ENCODE results near the gene CPLANE2. TPM values are rescaled to one million over a fixed set of nuclear protein-coding genes. Genes with fewer than 3 reads are reported as not detected.

The CPLANE2 gene
- total RNA-seq, 2 donors from 2014 or later: 6.5 to 15.2 TPM

DNA sequence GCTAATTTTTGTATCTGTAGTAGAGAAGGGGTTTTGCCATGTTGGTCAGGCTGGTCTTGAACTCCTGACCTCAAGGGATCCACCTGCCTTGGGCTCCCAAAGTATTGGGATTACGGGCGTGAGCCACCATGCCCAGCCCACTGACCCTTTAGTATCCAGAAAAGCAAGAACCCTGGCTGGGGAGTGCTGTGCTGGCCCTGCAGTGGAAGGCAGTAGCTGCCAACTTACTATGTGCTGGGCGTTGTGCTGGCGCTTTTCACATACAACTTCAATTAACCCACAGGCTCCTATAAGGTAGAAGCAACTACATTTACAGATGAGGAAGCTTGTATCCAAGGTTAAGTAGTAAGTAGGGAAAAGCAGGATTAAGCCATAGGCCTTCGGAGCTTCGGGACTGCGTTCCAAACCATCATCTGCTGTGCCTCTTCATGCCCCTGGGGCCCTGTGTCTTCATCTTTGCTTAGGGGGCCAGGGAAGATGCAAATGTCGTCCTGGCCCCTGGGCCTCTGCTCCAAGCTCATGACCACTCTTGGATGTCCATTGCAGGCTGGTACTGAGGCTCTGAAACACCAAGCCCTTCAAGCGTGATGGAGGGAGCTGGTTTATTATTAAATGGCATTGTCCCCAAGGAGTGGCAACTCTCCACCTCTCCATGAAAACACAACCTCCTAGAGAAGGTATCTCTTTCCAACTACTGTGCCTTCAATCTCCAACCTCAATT lies 8.7 kb upstream of the CPLANE2 start:
- no peaks in the 10 kb centered on the region for H3K36me3 ChIP-seq
- no peak overlapping the region for H3K27ac ChIP-seq
- intact Hi-C loops (cut with DNase I): loop anchor here (2.0 kb wide), 1 partner anchor 167 kb away; no protein-coding TSS in a partner anchor

DNA sequence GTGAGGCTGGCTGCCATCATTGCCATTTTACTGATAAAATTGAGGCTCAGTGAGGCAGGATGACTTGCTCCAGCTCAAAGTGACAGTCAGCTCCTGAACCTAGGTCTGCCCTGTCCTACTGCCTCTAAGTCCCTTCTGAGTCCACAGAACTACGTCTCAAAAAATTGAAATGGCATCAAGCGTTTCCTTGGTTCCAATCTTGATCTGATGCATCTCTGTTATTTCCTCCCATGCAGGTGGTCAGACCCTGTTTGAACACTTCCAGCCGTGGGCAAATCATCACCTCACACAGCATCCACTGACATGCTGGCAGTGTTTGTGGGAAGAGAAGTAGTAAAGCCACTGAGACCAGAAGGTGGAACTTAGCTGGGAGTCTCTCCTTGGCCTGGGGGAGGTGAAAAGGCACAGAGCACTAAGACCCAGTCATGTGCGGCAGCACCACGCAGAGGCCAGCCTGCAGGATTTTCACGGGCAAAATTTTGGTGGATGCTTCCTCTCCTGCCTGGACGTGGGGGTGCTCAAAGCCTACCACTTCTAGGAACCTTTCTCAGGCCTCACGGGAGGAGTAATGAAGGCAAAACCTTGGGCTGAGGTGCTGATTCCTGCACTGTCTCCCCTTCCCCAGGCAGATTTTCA lies 7.8 kb upstream of the CPLANE2 start:
- Histone ChIP-seq H3K9me3 (no peaks in the 10 kb centered on the region), H3K36me3 (no peaks in the 10 kb centered on the region), H3K27ac (no peak overlapping the region), H3K27me3 (no peaks in the 10 kb centered on the region), H3K9ac (ENCODE audit: low read depth in 2 of 2, low read length in 2 of 2) (no peak overlapping the region), H3K4me3 (no peak overlapping the region), H3K4me1 (peaks cover 21% of the 10 kb centered on the region)
- intact Hi-C loops (cut with DNase I): loop anchor here (2.0 to 5.0 kb wide), 2 partner anchors 47 to 166 kb away; no protein-coding TSS in a partner anchor
- TF ChIP-seq, protein P1, sequence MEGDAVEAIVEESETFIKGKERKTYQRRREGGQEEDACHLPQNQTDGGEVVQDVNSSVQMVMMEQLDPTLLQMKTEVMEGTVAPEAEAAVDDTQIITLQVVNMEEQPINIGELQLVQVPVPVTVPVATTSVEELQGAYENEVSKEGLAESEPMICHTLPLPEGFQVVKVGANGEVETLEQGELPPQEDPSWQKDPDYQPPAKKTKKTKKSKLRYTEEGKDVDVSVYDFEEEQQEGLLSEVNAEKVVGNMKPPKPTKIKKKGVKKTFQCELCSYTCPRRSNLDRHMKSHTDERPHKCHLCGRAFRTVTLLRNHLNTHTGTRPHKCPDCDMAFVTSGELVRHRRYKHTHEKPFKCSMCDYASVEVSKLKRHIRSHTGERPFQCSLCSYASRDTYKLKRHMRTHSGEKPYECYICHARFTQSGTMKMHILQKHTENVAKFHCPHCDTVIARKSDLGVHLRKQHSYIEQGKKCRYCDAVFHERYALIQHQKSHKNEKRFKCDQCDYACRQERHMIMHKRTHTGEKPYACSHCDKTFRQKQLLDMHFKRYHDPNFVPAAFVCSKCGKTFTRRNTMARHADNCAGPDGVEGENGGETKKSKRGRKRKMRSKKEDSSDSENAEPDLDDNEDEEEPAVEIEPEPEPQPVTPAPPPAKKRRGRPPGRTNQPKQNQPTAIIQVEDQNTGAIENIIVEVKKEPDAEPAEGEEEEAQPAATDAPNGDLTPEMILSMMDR (IDR thresholded peaks at IDR 0.05): peak; percentile 36
- no peak for DNase-seq

More for the DNA sequence above, 8.7 kb upstream of the CPLANE2 start:
- Histone ChIP-seq H3K9me3 (no peaks in the 10 kb centered on the region), H3K9ac (ENCODE audit: low read depth in 2 of 2, low read length in 2 of 2) (no peak overlapping the region), H3K4me1 (peaks cover 25% of the 10 kb centered on the region), H3K27me3 (no peaks in the 10 kb centered on the region), H3K4me3 (no peak overlapping the region)
- TF ChIP-seq, protein P1 (IDR thresholded peaks at IDR 0.05): no peak
- DNase-seq: no peak

DNA sequence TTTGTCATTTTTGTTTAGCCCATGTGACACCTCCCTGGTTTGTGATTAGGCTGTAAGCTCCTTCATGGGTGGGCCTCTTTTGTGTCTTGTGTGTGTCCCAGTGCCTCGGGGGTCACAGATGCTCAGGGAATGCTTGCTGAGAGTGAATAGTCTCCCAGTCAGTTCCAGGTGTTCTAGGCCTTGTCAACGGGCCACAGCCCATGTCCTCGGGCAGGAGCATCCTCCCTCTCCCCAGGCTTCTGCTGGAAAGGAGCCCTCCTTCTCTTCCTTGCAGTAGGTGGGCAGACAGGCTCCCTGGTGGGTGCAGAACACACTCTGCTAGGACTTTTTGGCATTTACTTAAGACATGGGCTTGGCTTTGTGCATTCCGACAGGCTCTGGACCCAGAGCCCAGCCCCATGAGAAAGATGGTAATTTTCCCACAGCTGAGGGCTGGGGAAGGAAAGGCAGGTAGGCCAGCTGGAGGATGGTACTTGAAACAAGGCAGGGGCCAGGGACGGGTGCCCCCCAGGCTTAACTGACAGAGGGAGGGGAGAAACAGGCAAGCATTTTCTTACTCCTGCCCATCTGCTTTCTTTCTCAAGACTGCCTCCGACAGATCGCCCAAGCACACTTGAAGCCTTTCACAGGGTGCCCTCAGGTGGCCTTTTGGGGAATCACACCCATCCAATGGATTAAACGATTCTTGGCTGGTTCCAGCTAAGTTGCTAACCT lies 7.1 kb upstream of the CPLANE2 start:
- H3K27me3 ChIP-seq: no peaks in the 10 kb centered on the region
- no peaks in the 10 kb centered on the region for H3K36me3 ChIP-seq
- no peak overlapping the region for H3K27ac ChIP-seq
- peak; percentile 90 for DNase-seq
- TF ChIP-seq, protein P1 (IDR thresholded peaks at IDR 0.05): peak; percentile 93
- H3K4me1 ChIP-seq: peaks cover 14% of the 10 kb centered on the region
- intact Hi-C loops (cut with DNase I): loop anchor here (2.0 to 5.0 kb wide), 2 partner anchors 47 to 165 kb away; no protein-coding TSS in a partner anchor
- no peak overlapping the region for H3K4me3 ChIP-seq
- no peaks in the 10 kb centered on the region for H3K9me3 ChIP-seq
- H3K9ac ChIP-seq (ENCODE audit: low read depth in 2 of 2, low read length in 2 of 2): no peak overlapping the region

DNA sequence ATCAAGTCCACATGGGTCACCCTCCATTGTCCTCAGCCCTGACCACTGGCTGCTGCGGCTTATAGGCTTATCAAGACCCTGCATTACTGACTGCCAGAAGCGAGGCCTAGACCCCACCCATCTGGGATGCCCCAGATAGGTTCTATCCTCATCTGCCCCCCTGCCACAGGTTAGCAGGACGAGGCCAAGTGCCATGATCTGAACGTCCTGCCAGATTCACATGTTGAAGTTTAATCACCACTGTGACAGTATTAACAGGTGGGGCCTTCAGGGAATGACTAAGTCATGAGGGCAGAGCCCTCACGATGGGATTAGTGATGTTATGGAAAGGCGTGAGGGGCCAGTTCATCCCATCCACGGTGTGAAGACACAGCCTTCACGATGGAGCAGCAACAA lies 6.2 kb upstream of the CPLANE2 start:
- H3K4me3 ChIP-seq: no peak overlapping the region
- intact Hi-C loops (cut with DNase I): loop anchor here (5.0 kb wide), 1 partner anchor 46 kb away; no protein-coding TSS in a partner anchor
- TF ChIP-seq, protein P1 (IDR thresholded peaks at IDR 0.05): no peak
- no peak for DNase-seq
- H3K36me3 ChIP-seq: no peaks in the 10 kb centered on the region
- peaks cover 6% of the 10 kb centered on the region for H3K4me1 ChIP-seq
- no peak overlapping the region for H3K27ac ChIP-seq
- H3K27me3 ChIP-seq: no peaks in the 10 kb centered on the region
- no peak overlapping the region for H3K9ac ChIP-seq (ENCODE audit: low read depth in 2 of 2, low read length in 2 of 2)
- H3K9me3 ChIP-seq: no peaks in the 10 kb centered on the region

DNA sequence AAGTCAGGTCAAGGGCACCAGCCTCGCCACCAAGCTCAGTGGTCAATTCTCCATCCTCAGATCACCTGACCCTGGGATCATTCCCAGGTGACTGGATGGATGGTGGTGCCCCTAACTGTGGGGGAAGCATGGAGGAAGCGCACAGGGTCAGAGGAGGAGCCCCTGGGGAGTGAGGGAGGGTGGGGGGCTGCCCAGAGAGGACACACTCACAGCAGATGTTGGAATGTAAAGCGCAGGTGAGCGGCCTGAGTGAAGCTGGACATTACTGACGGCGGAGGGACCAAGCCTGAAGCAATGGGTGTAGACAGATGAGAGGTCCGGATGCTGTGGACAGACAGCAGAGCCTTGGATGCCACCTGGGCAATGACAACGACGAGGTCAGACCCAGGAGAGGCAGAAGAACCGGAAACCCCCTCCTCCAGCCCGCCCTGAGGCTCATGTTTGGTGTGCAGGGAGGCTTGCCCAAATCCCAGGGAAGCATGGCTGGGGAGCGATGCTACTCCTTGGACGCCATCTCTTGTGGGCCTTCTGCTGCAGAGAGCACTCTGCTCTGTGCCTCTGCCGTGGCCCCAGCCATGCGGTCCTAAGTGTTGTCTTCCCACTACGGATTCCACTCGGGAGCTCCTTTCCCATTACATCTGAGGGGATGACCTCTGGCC lies 5.7 kb upstream of the CPLANE2 start:
- Histone ChIP-seq H3K36me3 (no peaks in the 10 kb centered on the region), H3K9ac (ENCODE audit: low read depth in 2 of 2, low read length in 2 of 2) (no peak overlapping the region), H3K9me3 (no peaks in the 10 kb centered on the region), H3K4me1 (peaks cover 1% of the 10 kb centered on the region), H3K27ac (no peak overlapping the region), H3K27me3 (no peaks in the 10 kb centered on the region), H3K4me3 (no peak overlapping the region)
- no peak for DNase-seq
- intact Hi-C loops (cut with DNase I): loop anchor here (5.0 kb wide), 1 partner anchor 45 kb away; no protein-coding TSS in a partner anchor
- TF ChIP-seq, protein P1 (IDR thresholded peaks at IDR 0.05): no peak
